ENCODE measurements around the gene SLC25A20. TPM values are rescaled to one million over a fixed set of nuclear protein-coding genes. Genes with fewer than 3 reads are reported as not detected.

SLC25A20 gene
- total and polyA plus RNA-seq, 2 of the 4 experiments (the other 2 are of a cell fraction): 23.8 to 27.1 TPM

DNA sequence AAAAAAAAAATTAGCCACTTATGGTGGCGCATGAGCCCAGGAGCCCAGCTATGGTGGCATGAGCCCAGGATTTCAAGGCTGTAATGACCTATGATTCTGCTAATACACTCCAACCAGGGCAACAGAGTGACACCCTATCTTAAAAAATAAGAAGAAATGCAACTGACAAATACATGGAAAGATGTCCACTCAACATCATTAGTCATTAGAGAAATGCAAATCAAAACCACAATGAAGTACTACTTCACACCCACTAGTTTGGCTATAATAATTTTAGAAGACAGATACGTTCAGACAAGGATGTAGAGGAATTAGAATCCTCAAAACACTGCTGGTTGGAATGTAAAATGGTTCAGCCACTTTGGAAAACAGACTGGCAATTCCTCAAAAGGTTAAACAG, 61.5 kb downstream of the SLC25A20 start:
- ChIA-PET POLR2A (ENCODE audit: unreplicated experiment) (no interaction called here), CTCF (no interaction called here)
- Histone ChIP-seq H4K8ac (ENCODE audit: low read depth in 2 of 2, low read length in 2 of 2) (no peak overlapping the region), H3K27me3 (ENCODE audit: control insufficient read depth, insufficient read depth, low read length) (no peaks in the 10 kb centered on the region), H3K9ac (ENCODE audit: low read depth, low read length) (no peak overlapping the region), H3K4me1 (ENCODE audit: control insufficient read depth, insufficient read depth, low read length) (no peaks in the 10 kb centered on the region), H4K5ac (ENCODE audit: low read depth, low read length) (no peak overlapping the region), H3K79me1 (ENCODE audit: low read depth in 1 of 2, low read length in 2 of 2) (peaks cover 18 to 44% of the 10 kb centered on the region in 2 experiments), H3K36me3 (ENCODE audit: control insufficient read depth, insufficient read depth, low read length) (peaks cover 3% of the 10 kb centered on the region; the same call in 1 of the 2 replicates), H3K14ac (replicated peaks; ENCODE audit: low read depth, low read length) (no peak overlapping the region), H3K18ac (ENCODE audit: low read depth, low read length) (no peak overlapping the region), H2BK120ac (ENCODE audit: low read depth, low read length) (no peak overlapping the region), H3K4ac (ENCODE audit: low read depth, low read length) (no peak overlapping the region), H3K27ac (ENCODE audit: insufficient read depth, low read length) (no peak overlapping the region), H3K56ac (ENCODE audit: extremely low read depth, insufficient read depth, low read length) (no peak overlapping the region), H3K4me3 (ENCODE audit: insufficient read depth, low read depth, low read length) (no peak overlapping the region), H2AK9ac (replicated peaks; ENCODE audit: low read depth, low read length, poor library complexity) (no peak overlapping the region), H3K4me2 (ENCODE audit: low read depth, low read length) (no peak overlapping the region), H3K23ac (ENCODE audit: low read depth, low read length) (no peak overlapping the region), H2BK15ac (ENCODE audit: low read depth, low read length) (no peak overlapping the region), H2BK20ac (ENCODE audit: low read depth, low read length) (no peak overlapping the region), H2BK5ac (ENCODE audit: low read depth, low read length, poor library complexity, severe bottlenecking) (no peak overlapping the region), H3K9me1 (ENCODE audit: insufficient read depth, low read length) (no peaks in the 10 kb centered on the region), H4K91ac (ENCODE audit: insufficient read depth, low read depth, low read length) (no peak overlapping the region), H4K20me1 (ENCODE audit: insufficient read depth, low read length) (peaks cover 5% of the 10 kb centered on the region), H2AK5ac (ENCODE audit: low read depth, low read length) (no peak overlapping the region), H2AFZ (replicated peaks; ENCODE audit: low read length, poor library complexity) (no peak overlapping the region), H3K9me3 (ENCODE audit: control insufficient read depth, insufficient read depth, low read length) (no peaks in the 10 kb centered on the region)
- dilution Hi-C loops (cut with HindIII; ENCODE audit: low sequenced_read_pairs, unreplicated experiment): no loop called here
- DNase-seq: no peak
- no CpG with 5 or more reads among the region's 2 CpGs for WGBS, 2 experiments (ENCODE audit: extremely low coverage in 2 of 2, insufficient read length in 1 of 2)
- BruUV-seq (replicated peaks): no TSS peak
- intact Hi-C loops (cut with micrococcal nuclease): no loop called here
- no peak for ATAC-seq (ENCODE audit: low read depth)
- no peak for TF ChIP-seq ELK1 (IDR thresholded peaks at IDR 0.05; ENCODE audit: borderline replicate concordance, low read depth, low read length)
- no peak for TF ChIP-seq POLR2A (IDR thresholded peaks at IDR 0.05; ENCODE audit: low read depth, low read length)
- TF ChIP-seq, protein P1, sequence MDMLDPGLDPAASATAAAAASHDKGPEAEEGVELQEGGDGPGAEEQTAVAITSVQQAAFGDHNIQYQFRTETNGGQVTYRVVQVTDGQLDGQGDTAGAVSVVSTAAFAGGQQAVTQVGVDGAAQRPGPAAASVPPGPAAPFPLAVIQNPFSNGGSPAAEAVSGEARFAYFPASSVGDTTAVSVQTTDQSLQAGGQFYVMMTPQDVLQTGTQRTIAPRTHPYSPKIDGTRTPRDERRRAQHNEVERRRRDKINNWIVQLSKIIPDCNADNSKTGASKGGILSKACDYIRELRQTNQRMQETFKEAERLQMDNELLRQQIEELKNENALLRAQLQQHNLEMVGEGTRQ (IDR thresholded peaks at IDR 0.05; ENCODE audit: low read depth, low read length): no peak
- TF ChIP-seq MAFK (IDR thresholded peaks at IDR 0.05; ENCODE audit: low read depth, low read length): no peak
- TF ChIP-seq SMC3 (IDR thresholded peaks at IDR 0.05; ENCODE audit: low read depth, low read length): no peak
- TF ChIP-seq CEBPB (IDR thresholded peaks at IDR 0.05; ENCODE audit: low read depth, low read length): no peak
- TF ChIP-seq RFX5 (IDR thresholded peaks at IDR 0.05; ENCODE audit: low read depth, low read length): no peak
- no peak for TF ChIP-seq RCOR1 (IDR thresholded peaks at IDR 0.05; ENCODE audit: insufficient replicate concordance, low read length)
- no peak for TF ChIP-seq RAD21 (IDR thresholded peaks at IDR 0.05; ENCODE audit: low read length)
- TF ChIP-seq NFE2L2 (IDR thresholded peaks at IDR 0.05; ENCODE audit: low read depth, low read length): no peak
- in situ Hi-C loops (cut with MboI; ENCODE audit: low sequenced_read_pairs): no loop called here
